Stimulated activated CD8-positive, alpha-beta memory T cell treated with anti-CD3 and anti-CD28 coated beads, Interleukin-4, amount 100 ng/mL, for 48 hours (primary cell): Measurements from ENCODE around the gene SCUBE1.

Experiments
- DNase-seq: peaks from one replicate; pipeline ENCODE4 v3.0.0-alpha.2; 2020

SCUBE1 gene

DNA sequence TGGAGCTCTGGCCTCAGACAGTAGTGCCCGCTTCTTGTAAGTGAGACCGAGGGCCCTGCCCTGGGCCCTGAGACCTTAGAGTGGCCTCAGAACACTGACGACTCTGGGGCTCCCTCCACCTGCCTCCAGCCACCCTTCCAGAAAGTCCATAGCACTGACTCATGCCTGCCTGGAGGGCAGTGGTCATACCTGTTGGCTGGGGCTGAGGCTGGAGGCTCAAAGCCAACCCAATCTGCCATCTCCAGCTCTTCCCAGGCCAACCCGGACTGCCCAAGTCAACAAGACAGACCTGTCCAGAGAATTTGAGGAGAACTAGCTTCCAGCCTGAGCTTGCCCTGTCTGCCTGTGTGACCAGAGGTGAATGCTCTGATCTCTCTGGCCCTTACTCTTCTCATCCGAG is 89.3 kb downstream of the SCUBE1 start:
- no peak for DNase-seq

DNA sequence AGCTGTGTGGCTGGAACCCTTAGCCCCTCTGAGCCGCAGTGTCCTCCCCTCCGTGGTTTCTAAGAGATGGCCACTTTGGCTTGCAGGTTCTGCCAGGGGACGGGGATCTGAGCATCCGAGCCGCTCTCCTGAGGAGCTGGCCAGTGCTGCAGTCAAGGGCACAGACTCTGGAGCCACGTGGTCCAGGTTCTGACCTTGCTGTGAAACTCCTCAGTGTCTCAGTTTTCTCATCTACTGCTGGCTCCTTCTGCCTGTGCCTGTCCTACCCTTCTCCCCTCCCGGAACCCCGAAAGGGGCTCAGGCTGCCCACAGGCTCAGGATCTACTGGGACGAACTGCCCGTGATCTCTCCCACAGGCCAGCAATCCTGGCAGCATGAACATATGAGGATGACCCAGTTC is 90.9 kb downstream of the SCUBE1 start:
- DNase-seq, result no peak

DNA sequence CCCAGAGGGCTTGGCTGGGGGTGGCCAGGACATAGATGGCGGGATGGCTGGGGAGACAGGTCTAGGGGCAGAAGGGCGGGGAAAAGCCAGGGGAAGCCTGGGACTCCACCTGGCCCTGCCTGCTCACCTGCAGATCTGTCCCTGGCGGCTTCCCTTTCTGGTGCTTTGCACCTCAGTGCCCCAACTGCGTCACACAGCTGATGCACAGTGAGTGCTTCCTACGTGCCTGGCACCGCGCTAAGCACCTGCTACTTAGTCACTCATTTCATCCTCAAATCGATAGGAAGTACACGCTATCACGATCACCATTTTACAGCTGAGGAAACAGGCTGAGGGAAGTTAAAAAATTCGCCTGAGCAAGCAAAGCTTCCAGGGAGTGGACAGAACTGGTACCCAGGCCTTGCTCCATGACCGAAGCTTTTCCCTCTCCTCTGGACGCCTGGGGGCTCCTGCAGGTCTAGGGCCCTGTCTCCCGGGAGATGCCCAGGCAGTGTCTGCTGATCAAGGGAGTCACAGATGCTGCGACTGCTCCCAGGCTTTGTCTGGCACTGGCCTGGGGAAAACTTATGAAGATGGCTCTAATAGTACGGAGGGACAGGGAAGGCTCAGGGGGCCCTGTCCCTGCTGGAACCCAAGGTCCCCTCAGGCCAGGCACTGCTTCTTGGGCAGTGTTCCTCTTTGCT is 93.2 kb downstream of the SCUBE1 start:
- DNase-seq, result no peak

DNA sequence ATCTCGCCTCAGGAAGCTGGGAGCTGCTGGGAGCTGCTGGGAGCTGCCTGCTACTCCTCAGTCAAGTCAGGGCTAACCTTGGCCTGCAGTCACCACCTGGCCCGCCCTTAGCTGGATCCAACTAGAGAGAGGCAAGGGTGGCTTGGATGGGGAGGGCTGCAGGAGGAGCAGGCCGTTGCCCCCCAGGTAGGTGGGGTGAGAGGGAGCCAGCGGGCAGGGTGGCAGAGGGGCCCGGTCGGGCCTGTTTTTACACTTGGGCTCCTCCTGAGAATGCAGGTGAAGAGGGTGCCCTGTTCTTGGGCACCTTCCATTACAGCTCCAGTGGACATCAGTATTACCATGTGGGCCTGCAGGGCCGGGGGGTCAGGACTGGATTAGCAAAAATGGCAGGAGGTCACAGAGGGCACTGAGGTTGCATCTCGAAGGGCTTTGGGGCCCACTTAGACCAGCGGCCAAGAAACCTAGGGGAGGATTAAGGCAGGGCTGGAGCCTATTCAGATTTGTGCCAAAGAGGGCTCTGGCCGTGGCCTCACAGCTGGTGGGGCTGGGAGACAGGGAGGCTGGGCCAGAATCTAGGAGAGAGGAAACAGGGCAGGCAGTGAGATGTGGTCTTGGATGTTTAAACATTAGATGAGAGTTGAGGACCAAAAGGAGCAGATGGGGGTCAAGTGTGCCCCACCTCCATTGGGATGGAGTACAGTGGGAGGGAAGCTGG is 95.5 kb downstream of the SCUBE1 start:
- no peak for DNase-seq

DNA sequence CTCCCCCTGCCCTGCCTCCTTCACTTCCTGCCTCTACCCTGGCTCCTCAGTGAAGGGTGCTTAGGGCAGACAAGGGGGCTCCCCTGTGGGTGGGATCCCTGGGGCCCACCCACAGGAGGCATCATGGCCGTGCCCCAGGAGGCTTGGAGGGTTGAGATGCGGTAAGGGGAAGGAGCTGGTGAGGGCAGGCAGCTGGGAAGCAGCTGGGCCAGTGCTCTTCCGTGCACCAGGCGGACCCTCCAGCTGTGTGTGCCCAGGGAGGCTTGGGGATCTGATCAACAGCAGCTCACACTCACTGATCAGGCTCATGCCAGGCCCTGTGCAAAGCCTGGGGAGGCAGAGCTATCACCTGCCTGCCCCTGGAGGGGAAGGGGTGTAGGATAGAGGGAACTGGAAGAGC is 97.0 kb downstream of the SCUBE1 start:
- DNase-seq, result no peak

DNA sequence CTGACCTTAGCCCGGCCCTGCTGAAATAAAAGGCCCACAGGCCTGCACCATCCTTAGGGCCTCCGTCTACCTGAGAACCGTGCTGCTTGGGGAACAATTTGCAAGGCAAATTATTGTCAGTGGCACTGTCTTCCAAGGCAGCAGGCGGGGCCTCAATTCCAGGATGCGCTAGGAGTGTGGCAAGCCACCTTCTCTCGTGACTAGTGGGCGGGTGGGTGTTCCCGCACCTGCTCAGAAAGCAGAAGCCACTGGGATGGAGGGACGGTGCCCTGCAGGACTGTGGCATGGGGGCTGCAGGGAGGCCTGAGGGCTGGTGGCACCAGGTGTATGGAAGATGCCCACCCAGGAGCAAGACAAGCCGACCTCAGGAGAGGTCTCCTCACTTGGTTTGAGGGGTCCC is 97.5 kb downstream of the SCUBE1 start:
- no peak for DNase-seq

DNA sequence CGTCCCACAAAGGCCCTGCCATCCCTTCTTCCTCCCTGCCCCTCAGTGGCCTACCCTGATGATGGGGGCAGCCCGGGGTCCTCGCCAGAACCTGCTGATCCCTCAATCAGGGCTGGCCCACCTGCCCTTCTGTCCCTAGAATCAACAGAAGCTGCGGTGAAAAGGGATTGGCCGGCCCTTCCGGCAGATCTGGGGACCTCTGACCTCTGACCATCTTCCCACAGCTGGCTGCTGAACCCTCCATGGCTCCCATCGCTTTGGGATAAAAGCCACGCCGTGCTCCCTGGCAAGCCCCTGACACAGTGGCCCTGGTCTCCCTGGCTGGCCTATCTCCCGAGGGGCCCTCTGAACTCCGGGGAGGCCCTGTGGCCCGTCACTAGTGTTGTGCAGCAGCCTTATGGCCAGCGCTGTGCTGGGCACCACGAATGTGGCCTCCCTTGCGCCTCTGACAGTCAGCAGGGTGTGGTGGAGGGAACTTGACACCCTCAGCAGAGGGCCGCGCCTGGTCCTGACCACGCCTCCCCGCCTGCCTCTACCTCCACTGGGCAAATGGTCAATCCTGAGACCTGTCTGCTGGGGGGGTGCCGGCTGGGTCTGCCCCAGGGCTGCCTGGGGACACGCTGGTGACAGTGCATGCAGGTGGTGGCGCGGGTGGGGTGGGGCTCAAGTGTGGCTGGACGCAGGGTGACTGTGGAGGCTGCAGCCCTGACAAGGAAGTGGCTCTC is 98.2 kb downstream of the SCUBE1 start:
- DNase-seq, result no peak

DNA sequence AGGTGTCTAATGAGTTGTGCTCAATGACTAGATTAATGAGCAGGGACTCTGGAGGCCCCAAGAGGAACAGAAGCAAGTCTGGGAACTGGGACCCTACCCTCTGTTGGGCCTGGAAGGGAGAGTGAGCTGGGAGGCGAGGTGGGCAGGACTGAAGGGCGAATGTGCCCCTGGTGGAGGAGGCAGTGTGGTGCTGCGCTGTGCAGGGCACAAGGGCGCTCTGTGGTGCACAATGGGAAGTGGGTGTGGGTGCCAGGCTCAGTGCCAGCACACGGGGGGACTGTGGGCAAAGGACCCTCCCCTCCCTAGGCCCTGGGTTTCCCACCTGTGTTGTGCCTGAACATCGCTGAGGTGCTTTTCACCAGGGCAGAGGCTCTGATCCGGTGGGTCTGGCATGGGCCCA is 98.8 kb downstream of the SCUBE1 start:
- DNase-seq, result no peak

DNA sequence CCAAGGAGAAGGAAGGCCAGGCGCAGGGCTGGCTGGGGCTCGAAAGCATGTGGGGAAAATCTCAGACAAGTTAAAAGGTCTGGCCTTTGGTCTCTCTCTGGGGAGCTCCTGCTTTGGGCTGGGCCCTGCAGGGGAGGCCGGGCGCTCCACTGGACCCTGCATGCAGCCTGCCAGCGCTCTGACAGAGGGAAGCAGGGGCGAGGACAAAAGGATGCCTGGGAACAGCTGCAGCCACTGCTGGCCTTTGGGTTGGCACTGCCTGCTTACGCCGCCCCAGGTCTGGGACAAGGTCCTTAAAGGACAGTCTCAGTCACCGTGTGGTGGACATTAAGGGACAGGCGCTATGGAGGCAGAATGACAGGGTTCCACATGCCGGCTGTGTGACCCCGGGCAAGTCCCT is 99.8 kb downstream of the SCUBE1 start:
- no peak for DNase-seq

DNA sequence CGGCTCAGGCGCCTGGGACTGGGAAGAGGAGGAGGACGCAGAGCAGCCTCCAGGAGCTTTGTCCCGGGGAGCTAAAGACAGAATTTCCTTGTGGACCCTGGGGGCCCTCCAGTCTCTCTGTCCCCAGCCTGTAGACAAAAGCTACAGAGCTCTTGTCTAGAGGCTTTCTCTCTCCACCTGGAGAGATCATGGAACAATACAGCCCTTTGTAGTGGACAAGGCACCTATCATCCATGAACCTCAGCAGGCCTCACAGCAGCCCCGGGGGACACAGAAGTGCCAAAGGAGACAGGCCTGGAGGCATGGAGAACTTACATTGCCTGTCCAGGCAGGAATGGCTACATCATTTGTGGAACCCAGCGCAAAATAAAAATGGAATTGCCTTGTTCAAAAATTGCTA is 100.5 kb downstream of the SCUBE1 start:
- DNase-seq, result no peak

DNA sequence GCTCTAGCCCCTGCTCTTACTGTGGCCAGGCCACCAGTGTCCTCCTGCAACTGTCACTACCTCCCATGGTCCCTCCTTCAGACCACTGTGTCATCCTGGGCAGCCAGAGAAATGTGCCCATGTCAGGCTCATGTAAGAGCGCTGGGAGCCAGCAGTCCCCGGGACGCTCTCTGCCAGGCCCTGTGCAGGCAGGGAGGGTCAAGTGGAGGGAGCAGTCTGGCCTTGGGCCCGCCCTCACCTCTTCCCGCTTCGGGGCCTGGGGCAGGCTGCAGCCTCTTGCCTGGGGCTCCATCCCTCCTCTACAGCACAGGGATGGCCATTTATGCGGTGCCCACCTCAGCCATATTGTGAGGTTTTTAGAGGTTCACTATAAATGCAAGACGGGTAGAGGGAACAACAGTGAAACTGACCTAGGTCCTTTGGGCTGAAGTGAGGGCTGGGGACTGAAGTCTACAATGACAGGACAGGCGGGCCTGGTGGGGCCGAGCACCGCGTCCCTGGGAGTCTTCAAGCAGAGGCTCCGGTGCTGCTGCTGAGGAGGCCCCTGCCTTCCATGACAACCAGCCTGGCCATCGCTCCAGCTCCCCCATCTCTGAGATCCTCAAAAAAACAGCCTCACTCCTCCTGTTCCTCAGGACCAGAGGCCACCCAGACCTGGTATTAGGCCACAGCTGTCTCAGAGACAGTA is 101.3 kb downstream of the SCUBE1 start:
- no peak for DNase-seq

DNA sequence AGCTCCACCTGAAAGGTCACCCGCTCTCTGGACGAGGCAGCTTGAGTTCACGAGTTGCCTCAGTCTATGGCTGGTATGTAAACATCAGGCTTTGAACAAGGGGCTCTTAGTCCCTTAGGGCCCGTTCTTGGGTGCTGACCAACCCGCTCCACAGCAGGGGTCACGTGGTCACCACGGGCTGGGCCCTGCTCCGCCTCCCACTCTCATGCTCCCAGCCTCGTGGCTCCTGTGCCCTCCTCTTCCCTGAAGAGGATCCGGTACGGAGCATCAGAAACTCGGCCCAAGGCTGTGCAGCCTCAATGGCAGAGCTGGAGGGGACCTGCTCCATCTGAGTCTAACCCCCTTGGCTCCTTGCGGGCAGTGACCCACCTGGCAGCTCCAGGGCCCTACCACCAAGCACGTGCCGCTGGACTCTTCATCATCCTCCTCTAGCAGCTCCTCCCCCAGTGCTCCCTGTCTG is 102.0 kb downstream of the SCUBE1 start:
- no peak for DNase-seq

DNA sequence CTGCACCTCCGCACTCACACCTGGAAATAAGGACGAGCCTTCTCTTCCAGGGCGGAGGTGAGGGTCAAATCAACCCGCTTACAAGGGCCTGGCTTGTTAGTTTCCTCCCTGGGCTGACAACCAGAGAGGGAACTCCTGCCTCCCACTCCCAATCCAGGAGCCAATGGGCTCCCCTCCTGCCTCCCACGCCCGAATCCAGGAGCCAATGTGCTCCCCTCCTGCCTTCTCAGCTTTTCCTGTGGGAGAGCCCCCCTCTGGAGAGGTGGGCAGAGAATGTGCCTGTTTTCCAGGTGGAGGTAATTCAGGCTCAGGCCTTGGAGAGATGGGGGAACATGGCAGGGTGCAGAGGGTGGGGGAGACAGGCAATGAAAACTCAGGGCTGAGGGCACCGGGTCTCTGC is 102.6 kb downstream of the SCUBE1 start:
- DNase-seq, result no peak

DNA sequence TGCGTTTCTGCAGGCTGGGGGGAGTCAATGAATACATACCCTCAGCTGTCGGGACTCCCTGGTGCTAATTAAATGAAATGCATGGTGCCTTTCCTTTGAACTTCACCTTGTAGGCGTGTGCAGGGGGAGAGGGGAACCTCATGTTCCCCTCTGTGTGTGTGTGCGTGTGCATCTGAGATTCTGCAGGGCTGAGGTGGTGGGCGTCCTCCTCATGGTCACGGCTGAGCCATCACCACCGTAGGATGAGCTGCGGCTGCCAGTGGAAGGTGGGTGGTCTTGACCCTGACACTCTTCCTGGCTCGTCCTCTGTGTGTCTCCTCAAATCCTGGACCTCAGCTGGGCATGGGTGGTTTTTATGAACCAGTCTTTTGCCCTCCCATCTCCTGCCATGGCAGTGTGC is 103.2 kb downstream of the SCUBE1 start:
- DNase-seq, result no peak

DNA sequence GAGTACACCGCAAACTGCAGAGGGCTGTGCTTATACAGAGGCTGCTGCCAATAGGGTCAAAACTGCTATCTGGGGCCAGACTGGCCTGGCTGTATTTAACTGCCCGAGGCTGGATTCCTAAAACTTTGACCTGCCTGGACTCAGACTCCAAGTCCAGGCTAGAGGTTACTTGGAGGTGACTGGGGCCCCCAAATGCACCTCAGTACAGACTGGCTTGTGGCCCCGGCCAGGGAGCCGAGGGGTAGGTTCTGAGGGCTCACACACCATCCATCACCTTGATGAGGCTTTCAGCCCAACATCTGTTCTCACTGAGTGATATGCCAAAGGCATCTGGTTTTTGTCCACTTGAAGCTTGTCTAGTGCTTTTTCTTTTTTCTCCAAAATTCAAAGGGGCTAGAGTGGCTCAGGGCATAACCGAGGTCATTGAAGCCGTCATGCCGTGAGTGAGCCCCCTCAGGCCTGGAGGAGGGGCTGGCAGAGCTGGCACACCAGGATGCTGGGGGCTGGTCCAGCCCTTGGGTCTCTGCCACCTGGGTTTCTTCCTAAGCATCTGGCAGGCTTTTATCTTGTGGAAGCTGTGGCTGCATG is 103.9 kb downstream of the SCUBE1 start:
- DNase-seq, result no peak

DNA sequence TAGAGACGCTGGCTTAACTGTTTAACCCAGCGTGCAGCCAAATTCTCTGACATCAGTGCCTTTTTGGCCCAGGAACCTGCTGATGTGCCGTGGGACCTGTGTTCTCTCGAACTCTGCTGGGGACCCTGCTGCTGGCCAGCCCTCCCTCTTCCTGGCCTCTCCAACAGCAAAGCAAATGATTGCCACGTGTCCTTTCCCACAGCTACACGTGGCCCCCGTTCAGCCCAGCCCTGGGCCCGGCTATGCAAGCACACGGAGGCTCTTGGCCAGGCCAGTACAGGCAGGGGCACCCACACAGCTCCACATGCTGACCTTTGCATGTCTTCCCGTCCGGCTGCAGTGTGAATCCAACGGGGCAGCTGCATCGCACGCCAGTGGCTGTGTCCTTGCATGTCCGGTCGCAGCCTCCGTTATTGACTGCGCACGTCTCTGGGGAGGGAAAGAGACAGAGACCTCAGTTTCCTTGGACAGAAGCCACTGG is 104.6 kb downstream of the SCUBE1 start:
- DNase-seq, result no peak

DNA sequence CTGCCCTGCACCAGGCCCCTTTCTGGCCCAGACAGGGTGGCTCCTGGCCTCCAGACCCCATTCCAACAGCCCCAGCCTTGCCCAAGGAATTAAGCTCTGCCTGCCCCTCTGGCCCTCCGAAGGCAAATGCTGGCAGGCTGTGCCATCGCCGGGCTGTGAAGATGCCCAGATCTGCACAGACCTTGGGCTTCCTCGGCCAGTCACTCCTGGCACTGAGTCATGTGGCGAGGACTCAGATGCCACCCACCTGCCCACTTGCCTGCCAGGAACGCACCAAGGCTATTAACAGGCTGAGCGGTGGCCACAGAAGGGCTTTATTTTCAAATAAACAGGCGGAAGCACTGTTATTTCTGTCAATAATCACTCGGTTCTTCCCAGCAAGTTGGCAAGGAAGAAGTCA is 105.9 kb downstream of the SCUBE1 start:
- no peak for DNase-seq

DNA sequence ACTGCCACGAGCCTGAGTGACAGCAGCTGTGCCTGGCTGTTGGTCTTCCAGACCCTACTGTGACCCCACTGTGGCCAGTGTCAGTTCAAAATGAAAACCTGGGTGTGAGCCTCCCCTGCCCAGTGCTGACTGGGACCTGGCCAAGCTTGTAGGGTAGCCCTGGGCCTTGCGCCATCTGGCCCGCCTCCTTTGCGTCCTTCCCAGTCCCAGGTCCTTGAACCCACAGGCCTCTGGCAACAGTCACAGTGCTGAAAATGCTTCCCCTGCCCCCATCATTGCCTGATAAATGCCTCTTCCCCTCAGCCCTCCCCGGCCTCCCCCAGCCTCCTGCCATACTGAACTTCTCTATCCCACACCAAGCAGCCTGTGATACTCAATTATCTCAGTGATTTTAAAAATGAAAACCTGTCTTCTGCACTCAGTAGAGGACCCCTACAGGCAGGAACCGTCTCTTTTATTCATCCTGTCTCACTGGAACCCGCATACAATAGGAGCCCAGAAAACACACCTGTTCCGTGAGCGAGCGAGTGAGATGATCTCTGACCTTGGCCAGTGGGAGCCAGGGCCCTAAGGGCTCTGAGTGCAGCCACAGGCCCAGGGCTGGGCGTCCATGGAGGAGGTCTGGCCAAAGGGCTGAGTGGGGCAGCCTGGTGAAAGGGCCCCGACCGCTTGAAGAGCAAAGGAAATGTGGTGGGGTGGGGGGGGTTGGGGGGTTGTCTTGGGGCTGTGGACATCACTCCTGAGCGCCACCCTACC is 106.6 kb downstream of the SCUBE1 start:
- DNase-seq, result no peak

DNA sequence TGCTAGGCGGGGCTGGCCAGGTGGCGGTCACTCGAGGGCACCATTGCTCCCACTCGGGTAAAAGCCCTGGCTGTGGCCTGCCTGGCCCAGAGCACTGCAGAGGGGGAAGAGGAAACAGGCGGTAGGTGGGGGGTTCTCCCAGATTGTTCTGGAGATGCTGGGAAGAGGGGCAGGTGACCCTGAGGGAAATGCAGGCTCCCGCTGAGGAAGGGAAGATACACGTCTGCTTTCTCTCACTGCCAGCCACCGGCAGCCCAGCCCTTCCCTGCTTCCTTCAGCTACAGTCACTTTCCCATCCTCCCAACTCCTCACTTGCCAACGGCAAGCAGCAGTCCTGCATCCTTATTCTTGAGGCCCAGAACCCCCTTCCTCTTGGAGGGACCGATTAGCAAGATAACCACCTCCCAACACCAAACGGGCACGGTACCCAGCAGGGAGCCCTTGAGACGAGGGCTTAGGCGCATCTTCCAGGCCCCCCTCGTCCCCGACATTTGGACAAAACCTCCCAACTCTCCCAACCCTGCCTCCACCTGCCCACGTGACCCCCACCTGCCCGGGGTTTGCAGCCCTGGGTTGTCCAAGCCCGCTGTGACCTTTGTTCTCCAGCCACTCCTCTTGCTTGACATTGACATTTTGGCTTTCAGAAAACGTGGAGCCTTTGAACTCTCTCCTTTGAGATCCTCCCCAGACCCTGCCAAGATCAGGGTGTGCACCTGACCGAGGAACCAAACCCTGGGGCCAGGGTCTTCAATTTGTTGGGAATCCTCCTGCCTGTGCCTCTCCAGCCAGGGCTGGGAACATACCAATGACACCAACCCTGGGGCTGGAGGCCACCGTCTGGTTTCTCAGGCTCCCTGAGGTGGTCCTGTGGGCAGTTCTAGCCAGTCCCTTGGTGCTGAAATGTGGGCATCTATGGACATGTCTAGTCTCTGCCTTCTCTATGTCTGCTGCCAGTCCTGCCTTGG is 107.4 kb downstream of the SCUBE1 start:
- no peak for DNase-seq

DNA sequence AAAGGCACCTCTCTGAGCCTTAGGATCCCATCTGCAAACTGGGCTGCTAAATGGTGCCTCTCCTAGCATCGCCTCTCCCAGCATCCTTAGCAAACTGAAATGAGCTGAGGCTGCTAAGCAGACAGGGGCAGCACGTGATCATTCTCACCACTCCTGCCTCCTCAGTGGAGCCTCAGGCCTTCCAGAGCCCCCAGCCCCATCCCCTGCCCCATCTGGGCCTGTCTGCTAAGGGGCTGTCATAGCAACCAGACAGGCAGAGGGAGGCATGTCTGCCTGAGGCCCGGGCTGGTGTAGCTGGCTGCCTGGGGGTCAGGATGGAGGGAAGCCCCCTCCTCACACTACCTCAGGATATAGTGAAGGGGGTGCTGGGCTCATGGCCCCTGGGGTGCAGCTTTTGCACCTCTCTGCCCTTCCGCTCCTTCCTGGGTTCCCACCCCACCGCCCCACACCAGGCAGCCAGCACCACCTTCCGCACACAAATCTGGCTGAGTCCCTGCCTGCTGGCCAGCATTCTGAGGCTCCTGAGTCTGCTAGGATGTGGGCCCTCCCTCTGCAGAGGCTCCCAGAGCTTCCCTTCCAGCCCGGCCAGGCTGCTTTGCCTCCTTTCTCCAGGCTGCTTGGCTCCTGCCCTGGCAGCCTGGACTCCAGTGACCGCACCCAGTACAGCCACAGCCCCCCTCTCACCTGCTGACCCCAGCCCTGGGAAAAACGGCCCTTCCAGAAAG is 108.7 kb downstream of the SCUBE1 start:
- DNase-seq, result no peak
